Posterior cingulate gyrus (tissue), 11 donors: ENCODE measurements around the gene CCDC28A.

Experiments
- DNase-seq, 10 donors: peaks; one replicate each; pipeline versions ENCODE4 v3.0.0 to v3.0.0-alpha.2; 2020 to 2021; ENCODE audit warnings: mixed read lengths in 3 of 10
- intact Hi-C: fragments of 100-400 bp; cut with DNase I; formaldehyde crosslinking; loops from one replicate; pipeline ENCODE4 v1.15.1; 2023

CCDC28A gene

DNA sequence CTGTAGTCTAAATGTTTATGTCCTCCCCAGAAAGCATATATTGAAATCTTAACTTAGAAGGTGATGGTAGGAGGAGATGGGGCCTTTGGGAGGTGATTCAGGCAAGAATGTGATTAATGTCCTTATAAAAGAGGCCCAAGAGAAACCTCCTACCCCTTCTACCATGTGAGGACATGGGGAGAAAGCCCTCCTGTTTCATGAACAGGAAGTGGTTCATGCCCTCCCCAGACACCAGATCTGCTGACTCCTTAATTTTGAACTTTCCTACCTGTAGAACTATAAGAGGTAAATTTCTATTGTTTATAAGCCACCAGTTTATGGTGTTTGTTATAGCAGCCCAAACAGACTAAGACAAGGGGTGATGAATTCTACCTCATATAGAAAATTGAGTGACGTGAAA is 13.6 kb downstream of the CCDC28A start:
- DNase-seq, result no peak
- intact Hi-C loops, result no loop called here

DNA sequence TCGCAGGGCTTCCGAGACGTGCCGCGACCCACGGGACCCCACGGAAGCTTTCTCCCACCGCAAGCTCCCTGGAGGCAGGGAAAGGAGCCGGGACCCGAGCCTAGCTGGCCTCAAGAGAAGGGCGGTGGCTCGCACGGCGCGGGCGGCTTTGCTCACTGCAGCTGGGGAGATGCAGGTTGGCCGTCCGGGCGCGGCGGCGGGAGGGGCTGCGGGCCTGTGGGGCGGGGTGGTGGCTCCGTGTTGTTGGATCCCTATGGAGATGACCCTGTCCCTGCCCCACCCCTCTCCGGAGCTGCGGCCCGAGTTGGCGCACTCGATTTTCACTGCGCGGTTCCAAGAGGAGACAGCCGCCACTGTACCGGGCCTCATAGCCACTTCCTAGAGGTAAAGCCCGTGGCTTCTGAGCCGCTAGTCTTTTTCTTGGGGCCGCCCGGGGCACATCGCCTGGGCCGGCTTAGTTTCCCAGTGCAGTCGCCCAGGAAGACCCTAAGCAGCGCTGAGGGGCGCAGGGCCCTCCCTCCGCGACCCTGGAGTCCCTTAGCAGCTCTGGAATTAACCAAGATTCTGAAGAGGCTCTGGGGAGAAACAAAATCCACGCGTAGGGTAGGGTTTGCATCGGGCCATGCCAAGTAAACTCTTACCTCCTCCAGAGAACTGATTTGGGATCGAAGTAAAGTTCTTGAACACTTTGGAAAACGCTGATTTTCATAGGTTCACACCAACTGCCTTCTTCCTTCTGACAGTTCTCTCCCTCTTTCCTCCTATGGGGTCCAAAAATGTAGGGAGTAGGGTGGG is 22.4 kb downstream of the CCDC28A start, which contains the start of gene ECT2L:
ECT2L (plus strand) TSS at position 279 of the 795 bp plus-strand sequence. CDS start 17,188 bp downstream, outside the sequence.
- DNase-seq, result peak in 2 of 10 donors; percentile 71 to 87

GRCh38 chr6:138796771-138797170 is 23.2 kb downstream of the CCDC28A start:
- no peak for DNase-seq
- intact Hi-C loops, result no loop called here

More for the DNA sequence above, 22.4 kb downstream of the CCDC28A start, which contains the start of gene ECT2L:
- intact Hi-C loops, result no loop called here

- intact Hi-C loops, result no loop called here
- no peak for DNase-seq
These were observed 24.4 kb downstream of the CCDC28A start for GRCh38 chr6:138797806-138798446.

GRCh38 chr6:138800377-138801150 is 27.0 kb downstream of the CCDC28A start:
- DNase-seq, result no peak
- intact Hi-C loops, result no loop called here

DNA sequence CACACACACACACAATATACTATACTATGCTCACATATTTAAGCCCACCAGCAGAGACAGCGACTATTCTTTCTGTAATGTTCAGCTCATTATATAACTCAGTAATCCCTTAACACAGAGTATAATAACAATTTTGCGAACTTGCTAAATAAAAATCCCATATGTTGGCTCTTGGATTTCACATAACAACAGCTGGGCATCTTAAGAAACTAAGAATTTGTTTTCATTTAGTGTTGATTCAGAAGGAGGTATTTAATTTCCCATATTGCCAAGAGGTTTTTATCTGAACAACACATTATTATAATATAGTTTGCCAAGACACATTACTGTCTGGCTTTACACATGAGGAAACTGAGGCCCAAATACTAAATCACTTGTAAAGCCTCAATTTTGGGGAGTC is 29.8 kb downstream of the CCDC28A start:
- intact Hi-C loops, result no loop called here
- no peak for DNase-seq

DNA sequence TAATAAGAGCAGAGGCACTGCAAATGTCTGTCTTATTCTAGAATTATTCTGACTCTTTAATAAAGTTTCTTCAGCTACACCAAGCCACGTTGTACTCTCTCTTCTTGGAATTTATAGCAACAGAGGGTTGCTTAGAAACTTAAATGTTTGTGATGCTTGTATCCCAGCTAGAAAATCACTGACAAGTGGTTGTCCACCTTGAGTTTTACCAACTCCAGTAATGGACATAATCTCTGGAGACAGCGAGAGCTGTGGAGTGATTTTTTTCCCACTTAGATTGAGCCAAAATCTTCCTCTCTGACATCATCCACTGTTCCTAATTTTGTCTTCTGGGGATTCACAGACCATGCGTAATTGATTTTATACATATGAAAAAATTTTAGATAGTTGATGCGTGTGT is 30.3 kb downstream of the CCDC28A start:
- DNase-seq, result no peak
- intact Hi-C loops, result no loop called here

GRCh38 chr6:138805016-138805765 is 31.6 kb downstream of the CCDC28A start:
- no peak for DNase-seq
- intact Hi-C loops, result no loop called here

DNA sequence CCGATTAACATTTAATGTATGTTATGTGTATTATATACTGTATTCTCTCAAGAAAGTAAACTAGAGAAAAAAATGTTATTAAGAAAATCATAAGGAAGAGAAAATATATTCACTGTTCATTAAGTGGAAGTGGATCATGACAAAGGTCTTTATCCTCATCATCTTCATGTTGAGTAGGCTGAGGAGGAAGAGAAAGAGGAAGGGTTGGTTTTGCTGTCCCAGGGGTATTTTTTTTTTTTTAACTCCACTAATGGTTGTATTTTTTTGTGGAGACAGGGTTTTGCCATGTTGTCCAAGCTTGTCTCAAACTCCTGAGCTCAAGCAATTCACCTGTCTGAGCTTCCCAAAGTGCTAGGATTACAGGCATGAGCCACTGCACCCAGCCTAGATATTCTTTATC is 33.3 kb downstream of the CCDC28A start:
- no peak for DNase-seq
- intact Hi-C loops, result no loop called here

- intact Hi-C loops, result no loop called here
These were observed 36.1 kb downstream of the CCDC28A start for GRCh38 chr6:138809677-138810076.

DNA sequence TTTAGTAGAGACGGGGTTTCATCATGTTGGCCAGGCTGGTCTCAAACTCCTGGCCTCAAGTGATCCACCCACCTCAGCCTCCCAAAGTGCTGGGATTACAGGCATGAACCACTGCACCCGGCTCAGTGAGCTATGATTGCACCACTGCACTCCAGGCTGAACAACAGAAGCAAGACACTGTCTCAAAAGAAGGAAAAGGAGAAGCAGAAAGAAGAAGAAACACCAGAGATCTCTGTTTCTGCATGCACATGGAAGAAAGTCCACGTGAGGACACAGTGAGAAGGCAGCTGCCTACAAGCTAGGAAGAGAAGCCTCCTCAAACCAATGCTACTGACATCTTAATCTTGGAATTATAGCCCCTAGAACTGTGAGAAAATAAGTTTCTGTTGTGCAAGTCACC is 38.3 kb downstream of the CCDC28A start:
- no peak for DNase-seq
- intact Hi-C loops, result no loop called here

More at GRCh38 chr6:138809677-138810076, 36.1 kb downstream of the CCDC28A start:
- no peak for DNase-seq

DNA sequence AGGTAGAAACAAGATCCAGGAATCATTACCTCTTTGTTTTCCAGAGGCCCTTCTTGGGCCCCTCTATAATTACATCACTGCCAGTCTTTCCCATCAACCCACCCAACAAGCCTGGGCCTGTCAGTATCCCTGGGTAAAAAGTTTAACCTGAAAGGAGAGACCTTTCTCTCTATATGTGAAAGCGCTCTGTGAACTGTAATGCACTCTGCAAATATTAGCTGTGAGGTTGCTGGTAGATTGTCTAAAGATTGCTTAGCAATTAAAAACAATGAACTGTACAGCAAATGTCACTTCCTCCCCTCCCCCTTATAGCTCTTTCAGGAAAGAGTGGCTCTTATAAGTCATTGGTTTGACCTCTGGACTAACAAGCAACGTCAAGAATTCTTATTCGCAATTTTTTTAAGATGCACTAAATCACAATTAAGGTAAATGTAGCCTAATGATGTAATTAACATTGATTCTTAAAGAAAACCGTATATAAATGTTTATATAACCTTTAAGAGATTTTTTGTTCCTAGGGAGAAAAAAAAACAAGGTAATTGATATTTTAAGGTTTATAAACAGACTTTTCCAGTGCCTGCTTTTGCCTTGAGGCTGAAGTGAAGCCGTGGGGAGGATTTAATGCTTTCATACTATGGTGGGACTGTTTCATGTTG is 40.7 kb downstream of the CCDC28A start:
- intact Hi-C loops, result no loop called here
- no peak for DNase-seq

- DNase-seq, result no peak
- intact Hi-C loops, result no loop called here
These were observed 41.7 kb downstream of the CCDC28A start for GRCh38 chr6:138815221-138815620.

DNA sequence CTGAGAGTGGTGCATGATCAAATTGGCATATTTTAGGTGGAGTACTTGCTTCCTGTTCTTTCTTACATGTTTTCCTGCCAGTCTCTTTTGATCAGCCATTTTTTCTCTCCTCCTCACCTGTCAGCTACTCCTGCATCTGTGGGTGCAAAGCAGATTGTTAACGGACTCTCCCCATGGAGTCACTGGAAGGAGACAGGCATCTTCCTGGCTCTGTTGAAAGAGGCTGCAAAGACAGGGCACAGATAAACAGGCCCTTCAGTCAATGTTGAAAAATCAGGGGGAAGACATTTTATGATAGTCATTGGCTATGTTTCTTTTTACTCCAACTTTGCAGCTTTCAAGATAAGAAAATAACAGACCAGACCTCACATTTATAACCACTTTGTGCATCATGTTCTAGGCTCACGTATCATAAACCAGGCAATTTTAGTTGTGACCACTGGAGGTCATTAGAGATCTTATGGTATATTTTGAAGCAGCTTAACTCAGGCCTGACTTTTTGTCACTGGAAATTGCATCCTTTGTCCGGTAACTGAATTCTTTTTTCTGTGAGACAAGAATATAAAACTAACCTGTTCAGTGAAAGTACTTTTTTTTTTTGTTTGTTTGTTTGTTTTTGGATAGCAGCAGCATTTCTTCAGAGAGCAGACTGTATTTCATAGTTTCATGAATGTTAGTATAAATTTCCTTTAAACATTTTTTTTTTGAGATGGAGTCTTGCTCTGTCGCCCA is 42.4 kb downstream of the CCDC28A start:
- intact Hi-C loops, result loop anchor here (1.0 kb wide), 2 partner anchors 172 to 548 kb away; partner anchors contain the start of gene REPS1
- no peak for DNase-seq

DNA sequence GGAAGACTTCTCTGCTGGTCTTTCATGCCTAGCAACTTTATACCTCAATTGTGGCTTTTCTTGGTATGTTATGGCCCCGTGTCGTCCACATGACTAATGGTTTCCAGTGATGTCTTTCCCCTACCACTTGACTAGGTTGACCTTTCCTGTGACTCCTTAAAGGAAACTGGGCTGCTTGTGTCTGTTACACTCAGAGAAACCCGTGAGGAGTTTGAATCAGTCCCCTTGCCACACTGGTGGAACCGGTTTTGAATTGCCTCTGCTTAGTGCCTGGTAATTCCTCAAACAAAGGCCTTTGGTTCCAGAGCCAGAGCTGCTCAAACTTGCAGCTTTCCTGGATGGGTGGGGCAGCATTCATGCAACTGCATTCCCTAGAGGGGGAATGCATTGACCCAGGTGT is 44.2 kb downstream of the CCDC28A start:
- DNase-seq, result no peak
- intact Hi-C loops, result no loop called here

DNA sequence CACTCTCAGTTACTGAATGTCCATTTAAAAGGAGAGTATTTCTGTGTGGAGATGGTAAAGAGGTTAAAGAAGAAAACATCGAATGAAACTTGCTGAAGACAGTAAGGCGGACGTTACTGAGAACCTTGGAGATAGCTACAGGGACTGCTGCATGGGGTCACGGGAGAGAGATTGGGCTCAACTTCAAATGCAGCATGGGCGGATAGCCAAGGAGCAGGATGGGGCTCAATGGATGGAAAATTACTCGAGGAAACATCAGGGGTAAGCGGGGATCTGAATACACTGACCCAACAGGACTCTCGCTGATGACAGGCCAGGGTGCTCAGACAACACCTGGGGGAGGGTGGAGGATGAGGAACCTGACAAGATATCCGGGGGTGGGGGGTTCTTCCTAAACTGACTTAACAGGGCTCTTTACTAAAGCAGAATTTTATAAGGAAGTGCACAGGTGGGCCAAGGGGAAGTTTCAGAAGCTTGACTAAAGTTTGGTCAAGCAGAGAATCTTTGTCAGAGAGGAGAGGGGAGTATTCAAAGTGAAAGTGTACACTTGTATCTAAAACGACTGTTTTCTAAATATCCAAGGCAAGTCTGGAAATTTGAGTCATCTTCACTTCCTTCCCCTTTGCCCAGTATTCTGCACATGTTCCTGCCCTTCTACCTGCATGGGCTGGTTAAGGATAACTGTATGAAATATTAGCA is 45.1 kb downstream of the CCDC28A start:
- DNase-seq, result no peak
- intact Hi-C loops, result no loop called here

DNA sequence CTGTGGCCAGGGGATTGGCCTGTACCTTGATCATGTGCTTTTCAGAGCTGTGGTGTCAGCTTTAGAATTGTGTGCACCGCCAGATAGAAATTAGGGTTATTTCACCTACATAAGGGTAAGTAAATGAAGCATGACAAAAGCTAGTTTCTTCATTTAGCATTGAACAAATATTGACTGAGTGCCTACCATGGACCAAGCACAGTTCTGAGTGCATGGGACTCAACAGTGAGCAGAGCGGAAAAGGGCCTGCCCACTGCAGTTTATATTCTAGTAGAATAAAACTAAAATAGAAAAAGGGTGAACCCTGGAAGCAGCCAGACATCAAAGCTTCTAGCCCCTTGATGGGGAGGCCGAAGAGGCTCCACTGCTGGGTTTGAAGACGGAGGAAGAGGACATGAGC is 48.0 kb downstream of the CCDC28A start:
- intact Hi-C loops, result no loop called here
- DNase-seq, result no peak

GRCh38 chr6:138824482-138825144 is 51.0 kb downstream of the CCDC28A start:
- intact Hi-C loops, result no loop called here
- DNase-seq, result no peak
